Measurements from ENCODE around the gene SLC7A5. TPM values are rescaled to one million over a fixed set of nuclear protein-coding genes. Genes with fewer than 3 reads are reported as not detected.

Gene SLC7A5
- total and polyA plus RNA-seq, 2 of the 13 experiments (the other 11 are each of a cell fraction or from before 2014, with no cell fraction given), result 79.6 to 155 TPM

GRCh38 chr16:87856791-87857228 is 12.5 kb downstream of the SLC7A5 start (continued):
- TF ChIP-seq ZBTB25 (CRISPR knock-in tag; IDR thresholded peaks at IDR 0.05) (no peak), CCAR2 (optimal IDR thresholded peaks at IDR 0.05; ENCODE audit: low read depth, low read length) (no peak), HNRNPL (IDR thresholded peaks at IDR 0.05; ENCODE audit: low read depth, low read length) (peak; percentile 67; the same call in 1 of the 2 replicates), MAFG (CRISPR knock-in tag; IDR thresholded peaks at IDR 0.05) (no peak), ZBTB2 (CRISPR knock-in tag; IDR thresholded peaks at IDR 0.05; ENCODE audit: low read depth) (no peak), ZNF746 (CRISPR knock-in tag; IDR thresholded peaks at IDR 0.05) (no peak), XBP1 (CRISPR knock-in tag; IDR thresholded peaks at IDR 0.05) (peak; percentile 89; the same call in 1 of the 2 replicates), CBX5 (CRISPR knock-in tag; IDR thresholded peaks at IDR 0.05; ENCODE audit: borderline replicate concordance) (no peak), ZNF432 (CRISPR knock-in tag; IDR thresholded peaks at IDR 0.05; ENCODE audit: borderline replicate concordance) (no peak), HNF4A (CRISPR knock-in tag; IDR thresholded peaks at IDR 0.05) (peak; percentile 32; the same call in 1 of the 2 replicates), FOXP1 (IDR thresholded peaks at IDR 0.05) (no peak), FOXP1 (CRISPR knock-in tag; IDR thresholded peaks at IDR 0.05) (peak; percentile 37; the same call in 1 of the 2 replicates), ZNF788 (CRISPR knock-in tag; IDR thresholded peaks at IDR 0.05; ENCODE audit: borderline replicate concordance) (peak; percentile 6; the same call in 1 of the 2 replicates), PTBP1 (IDR thresholded peaks at IDR 0.05; ENCODE audit: low read depth, low read length, poor library complexity, severe bottlenecking) (no peak), ATF3 (CRISPR knock-in tag; IDR thresholded peaks at IDR 0.05) (0 out of 2 replicates have a peak, but pooled peaks have one; percentile 36), RFX5 (IDR thresholded peaks at IDR 0.05; ENCODE audit: low read depth, low read length) (no peak), SAP130 (CRISPR knock-in tag; IDR thresholded peaks at IDR 0.05; ENCODE audit: low read depth) (peak; percentile 40; the same call in 1 of the 2 replicates)
- TF ChIP-seq, protein P1, sequence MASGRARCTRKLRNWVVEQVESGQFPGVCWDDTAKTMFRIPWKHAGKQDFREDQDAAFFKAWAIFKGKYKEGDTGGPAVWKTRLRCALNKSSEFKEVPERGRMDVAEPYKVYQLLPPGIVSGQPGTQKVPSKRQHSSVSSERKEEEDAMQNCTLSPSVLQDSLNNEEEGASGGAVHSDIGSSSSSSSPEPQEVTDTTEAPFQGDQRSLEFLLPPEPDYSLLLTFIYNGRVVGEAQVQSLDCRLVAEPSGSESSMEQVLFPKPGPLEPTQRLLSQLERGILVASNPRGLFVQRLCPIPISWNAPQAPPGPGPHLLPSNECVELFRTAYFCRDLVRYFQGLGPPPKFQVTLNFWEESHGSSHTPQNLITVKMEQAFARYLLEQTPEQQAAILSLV (CRISPR knock-in tag; IDR thresholded peaks at IDR 0.05; ENCODE audit: borderline replicate concordance), result 0 out of 2 replicates have a peak, but pooled peaks have one; percentile 18
- TF ChIP-seq, protein P2, sequence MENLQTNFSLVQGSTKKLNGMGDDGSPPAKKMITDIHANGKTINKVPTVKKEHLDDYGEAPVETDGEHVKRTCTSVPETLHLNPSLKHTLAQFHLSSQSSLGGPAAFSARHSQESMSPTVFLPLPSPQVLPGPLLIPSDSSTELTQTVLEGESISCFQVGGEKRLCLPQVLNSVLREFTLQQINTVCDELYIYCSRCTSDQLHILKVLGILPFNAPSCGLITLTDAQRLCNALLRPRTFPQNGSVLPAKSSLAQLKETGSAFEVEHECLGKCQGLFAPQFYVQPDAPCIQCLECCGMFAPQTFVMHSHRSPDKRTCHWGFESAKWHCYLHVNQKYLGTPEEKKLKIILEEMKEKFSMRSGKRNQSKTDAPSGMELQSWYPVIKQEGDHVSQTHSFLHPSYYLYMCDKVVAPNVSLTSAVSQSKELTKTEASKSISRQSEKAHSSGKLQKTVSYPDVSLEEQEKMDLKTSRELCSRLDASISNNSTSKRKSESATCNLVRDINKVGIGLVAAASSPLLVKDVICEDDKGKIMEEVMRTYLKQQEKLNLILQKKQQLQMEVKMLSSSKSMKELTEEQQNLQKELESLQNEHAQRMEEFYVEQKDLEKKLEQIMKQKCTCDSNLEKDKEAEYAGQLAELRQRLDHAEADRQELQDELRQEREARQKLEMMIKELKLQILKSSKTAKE (CRISPR knock-in tag; IDR thresholded peaks at IDR 0.05; ENCODE audit: borderline replicate concordance), result peak; percentile 82; the same call in 1 of the 2 replicates
- TF ChIP-seq, protein P3, sequence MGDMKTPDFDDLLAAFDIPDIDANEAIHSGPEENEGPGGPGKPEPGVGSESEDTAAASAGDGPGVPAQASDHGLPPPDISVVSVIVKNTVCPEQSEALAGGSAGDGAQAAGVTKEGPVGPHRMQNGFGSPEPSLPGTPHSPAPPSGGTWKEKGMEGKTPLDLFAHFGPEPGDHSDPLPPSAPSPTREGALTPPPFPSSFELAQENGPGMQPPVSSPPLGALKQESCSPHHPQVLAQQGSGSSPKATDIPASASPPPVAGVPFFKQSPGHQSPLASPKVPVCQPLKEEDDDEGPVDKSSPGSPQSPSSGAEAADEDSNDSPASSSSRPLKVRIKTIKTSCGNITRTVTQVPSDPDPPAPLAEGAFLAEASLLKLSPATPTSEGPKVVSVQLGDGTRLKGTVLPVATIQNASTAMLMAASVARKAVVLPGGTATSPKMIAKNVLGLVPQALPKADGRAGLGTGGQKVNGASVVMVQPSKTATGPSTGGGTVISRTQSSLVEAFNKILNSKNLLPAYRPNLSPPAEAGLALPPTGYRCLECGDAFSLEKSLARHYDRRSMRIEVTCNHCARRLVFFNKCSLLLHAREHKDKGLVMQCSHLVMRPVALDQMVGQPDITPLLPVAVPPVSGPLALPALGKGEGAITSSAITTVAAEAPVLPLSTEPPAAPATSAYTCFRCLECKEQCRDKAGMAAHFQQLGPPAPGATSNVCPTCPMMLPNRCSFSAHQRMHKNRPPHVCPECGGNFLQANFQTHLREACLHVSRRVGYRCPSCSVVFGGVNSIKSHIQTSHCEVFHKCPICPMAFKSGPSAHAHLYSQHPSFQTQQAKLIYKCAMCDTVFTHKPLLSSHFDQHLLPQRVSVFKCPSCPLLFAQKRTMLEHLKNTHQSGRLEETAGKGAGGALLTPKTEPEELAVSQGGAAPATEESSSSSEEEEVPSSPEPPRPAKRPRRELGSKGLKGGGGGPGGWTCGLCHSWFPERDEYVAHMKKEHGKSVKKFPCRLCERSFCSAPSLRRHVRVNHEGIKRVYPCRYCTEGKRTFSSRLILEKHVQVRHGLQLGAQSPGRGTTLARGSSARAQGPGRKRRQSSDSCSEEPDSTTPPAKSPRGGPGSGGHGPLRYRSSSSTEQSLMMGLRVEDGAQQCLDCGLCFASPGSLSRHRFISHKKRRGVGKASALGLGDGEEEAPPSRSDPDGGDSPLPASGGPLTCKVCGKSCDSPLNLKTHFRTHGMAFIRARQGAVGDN (CRISPR knock-in tag; IDR thresholded peaks at IDR 0.05), result peak; percentile 85; the same call in 1 of the 2 replicates
